KMS-11 (cell line): ENCODE results near the gene CHD9.

Experiments
- H2AFZ ChIP-seq: fragments of 200-600 bp; sonication (generic); 2 replicates; pipeline ENCODE4 v1.6.1; 2016; ENCODE audit warnings: antibody characterized with exemption, mixed run types, low read depth
- H3K27ac ChIP-seq: fragments of 200-600 bp; sonication (generic); 2 replicates; pipeline ENCODE4 v1.6.1; 2016; ENCODE audit warnings: mild to moderate bottlenecking, mixed run types
- H3K27me3 ChIP-seq: fragments of 200-600 bp; sonication (generic); 2 replicates; pipeline ENCODE4 v1.6.1; 2017; ENCODE audit warnings: mild to moderate bottlenecking, low read depth, mixed run types, moderate library complexity; ENCODE audit not compliant: insufficient read depth
- H3K36me3 ChIP-seq: fragments of 200-600 bp; sonication (generic); 2 replicates; pipeline ENCODE4 v1.6.1; 2017; ENCODE audit warnings: mild to moderate bottlenecking, mixed run types; ENCODE audit not compliant: insufficient read depth
- H3K4me1 ChIP-seq: fragments of 200-600 bp; sonication (generic); 2 replicates; pipeline ENCODE4 v1.6.1; 2016; ENCODE audit warnings: mild to moderate bottlenecking, low read depth, mixed run types; ENCODE audit not compliant: poor library complexity, severe bottlenecking
- H3K4me2 ChIP-seq: fragments of 200-600 bp; sonication (generic); 2 replicates; pipeline ENCODE4 v1.7.0; 2016; ENCODE audit warnings: mild to moderate bottlenecking, mixed run types
- H3K4me3 ChIP-seq: fragments of 200-600 bp; sonication (generic); IDR thresholded peaks from 2 replicates; pipeline ENCODE4 v1.6.1; 2017; ENCODE audit warnings: low read depth, low read length, mixed read lengths; ENCODE audit not compliant: insufficient read depth
- H3K79me2 ChIP-seq: fragments of 200-600 bp; sonication (generic); 2 replicates; pipeline ENCODE4 v1.6.1; 2016; ENCODE audit warnings: low read depth, mixed run types; ENCODE audit not compliant: insufficient read depth
- H3K9ac ChIP-seq: fragments of 200-600 bp; sonication (generic); 2 replicates; pipeline ENCODE4 v1.6.1; 2016; ENCODE audit warnings: mild to moderate bottlenecking, mixed run types
- H4K20me1 ChIP-seq: fragments of 200-600 bp; sonication (generic); 2 replicates; pipeline ENCODE4 v1.6.1; 2016; ENCODE audit warnings: mild to moderate bottlenecking, mixed run types; ENCODE audit not compliant: insufficient read depth
- TF ChIP-seq, protein P1 (sequence below): fragments of 200-600 bp; sonication (generic); conservative IDR thresholded peaks from 2 replicates; pipeline ENCODE4 v1.6.1; 2017; ENCODE audit warnings: low read depth, mild to moderate bottlenecking, antibody characterized with exemption, low read length, moderate library complexity, mixed read lengths

CHD9 gene

DNA sequence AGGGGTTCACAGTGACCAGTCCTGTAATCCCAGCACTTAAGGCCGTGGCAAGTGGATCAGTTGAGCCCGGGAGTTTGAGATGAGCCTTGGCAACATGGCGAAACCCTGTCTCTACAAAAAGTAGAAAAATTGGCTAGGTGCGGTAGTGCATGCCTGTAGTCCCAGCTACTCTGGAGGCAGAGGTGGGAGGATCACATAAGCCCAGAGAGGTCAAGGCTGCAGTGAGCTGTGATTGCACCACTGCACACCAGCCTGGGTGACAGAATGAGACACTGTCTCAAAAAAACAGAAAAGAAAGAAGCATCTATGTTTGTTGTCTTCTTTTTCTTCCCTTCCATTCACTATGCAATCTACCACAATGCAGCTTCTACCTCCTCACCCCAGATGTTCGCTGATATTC lies 227.5 kb downstream of the CHD9 start:
- H2AFZ ChIP-seq, result no peak overlapping the region
- no peak overlapping the region for H3K27ac ChIP-seq
- TF ChIP-seq, protein P1, sequence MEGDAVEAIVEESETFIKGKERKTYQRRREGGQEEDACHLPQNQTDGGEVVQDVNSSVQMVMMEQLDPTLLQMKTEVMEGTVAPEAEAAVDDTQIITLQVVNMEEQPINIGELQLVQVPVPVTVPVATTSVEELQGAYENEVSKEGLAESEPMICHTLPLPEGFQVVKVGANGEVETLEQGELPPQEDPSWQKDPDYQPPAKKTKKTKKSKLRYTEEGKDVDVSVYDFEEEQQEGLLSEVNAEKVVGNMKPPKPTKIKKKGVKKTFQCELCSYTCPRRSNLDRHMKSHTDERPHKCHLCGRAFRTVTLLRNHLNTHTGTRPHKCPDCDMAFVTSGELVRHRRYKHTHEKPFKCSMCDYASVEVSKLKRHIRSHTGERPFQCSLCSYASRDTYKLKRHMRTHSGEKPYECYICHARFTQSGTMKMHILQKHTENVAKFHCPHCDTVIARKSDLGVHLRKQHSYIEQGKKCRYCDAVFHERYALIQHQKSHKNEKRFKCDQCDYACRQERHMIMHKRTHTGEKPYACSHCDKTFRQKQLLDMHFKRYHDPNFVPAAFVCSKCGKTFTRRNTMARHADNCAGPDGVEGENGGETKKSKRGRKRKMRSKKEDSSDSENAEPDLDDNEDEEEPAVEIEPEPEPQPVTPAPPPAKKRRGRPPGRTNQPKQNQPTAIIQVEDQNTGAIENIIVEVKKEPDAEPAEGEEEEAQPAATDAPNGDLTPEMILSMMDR, result no peak
- H4K20me1 ChIP-seq, result no peaks in the 10 kb centered on the region
- no peak overlapping the region for H3K4me2 ChIP-seq
- H3K27me3 ChIP-seq, result no peaks in the 10 kb centered on the region
- no peak overlapping the region for H3K9ac ChIP-seq
- H3K79me2 ChIP-seq, result no peaks in the 10 kb centered on the region
- H3K36me3 ChIP-seq, result no peaks in the 10 kb centered on the region
- H3K4me3 ChIP-seq, result no peak overlapping the region
- H3K4me1 ChIP-seq, result no peaks in the 10 kb centered on the region

DNA sequence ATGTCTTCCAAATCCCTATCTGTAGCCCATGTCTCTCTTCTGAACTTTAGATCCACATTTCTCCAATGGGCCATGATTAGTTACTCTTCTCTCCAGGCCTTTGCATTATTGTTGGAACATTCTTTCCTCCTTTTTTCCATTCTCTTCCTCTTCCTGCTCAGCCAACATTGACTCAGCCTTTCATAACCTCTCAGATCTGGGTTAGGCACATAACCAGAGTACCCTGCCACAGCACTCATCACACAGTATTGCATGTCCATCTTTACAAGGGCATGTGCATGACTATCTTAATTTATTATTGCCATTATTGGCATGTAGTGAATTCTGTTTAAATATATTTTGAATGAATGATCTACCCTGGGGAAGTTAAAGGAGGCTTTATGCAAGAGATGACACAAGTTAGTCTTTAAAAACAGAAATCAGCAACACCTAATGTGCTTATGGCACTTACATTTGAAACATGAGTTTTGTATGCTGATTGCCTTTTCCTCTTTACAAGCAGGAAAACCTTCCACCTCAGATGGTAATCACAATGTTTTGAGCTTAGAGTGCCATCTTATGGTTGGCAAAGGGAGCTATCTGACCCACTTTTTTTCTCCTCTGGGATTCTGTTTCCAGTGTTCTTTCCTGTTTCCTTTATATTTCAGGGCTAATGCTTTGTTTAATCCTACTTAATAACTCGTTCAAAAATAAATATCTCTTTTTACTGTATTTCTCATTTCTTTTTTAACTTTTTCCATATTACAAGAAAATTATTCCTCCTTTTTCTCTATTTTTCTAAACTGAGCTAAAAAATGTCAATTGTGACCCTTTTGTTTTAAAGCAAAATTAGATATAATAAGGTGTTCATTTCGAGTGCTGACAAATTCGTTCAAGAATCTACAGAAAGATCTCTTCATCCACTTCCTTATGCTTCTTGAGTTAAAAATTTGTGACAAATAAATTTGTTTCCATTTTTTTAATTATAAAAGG lies 228.5 kb downstream of the CHD9 start:
- Histone ChIP-seq H2AFZ (no peak overlapping the region), H3K4me2 (no peak overlapping the region), H3K9ac (no peak overlapping the region), H3K27me3 (no peaks in the 10 kb centered on the region), H3K4me3 (no peak overlapping the region), H3K27ac (no peak overlapping the region), H3K79me2 (no peaks in the 10 kb centered on the region), H3K4me1 (no peaks in the 10 kb centered on the region), H4K20me1 (no peaks in the 10 kb centered on the region), H3K36me3 (no peaks in the 10 kb centered on the region)
- TF ChIP-seq, protein P1, result peak; percentile 61

- Histone ChIP-seq H3K4me2 (no peak overlapping the region), H3K79me2 (no peaks in the 10 kb centered on the region), H3K9ac (no peak overlapping the region), H3K27me3 (no peaks in the 10 kb centered on the region), H3K36me3 (no peaks in the 10 kb centered on the region), H3K4me1 (no peaks in the 10 kb centered on the region), H3K4me3 (no peak overlapping the region), H3K27ac (no peak overlapping the region), H4K20me1 (no peaks in the 10 kb centered on the region), H2AFZ (no peak overlapping the region)
- TF ChIP-seq, protein P1, result no peak
Observed at GRCh38 chr16:53285236-53285635, 230.4 kb downstream of the CHD9 start.

GRCh38 chr16:53290520-53290919 lies 235.7 kb downstream of the CHD9 start:
- no peak overlapping the region for H3K27ac ChIP-seq
- H3K79me2 ChIP-seq, result no peaks in the 10 kb centered on the region
- no peak overlapping the region for H3K9ac ChIP-seq
- no peak overlapping the region for H3K4me2 ChIP-seq
- no peak overlapping the region for H3K4me3 ChIP-seq
- no peaks in the 10 kb centered on the region for H4K20me1 ChIP-seq
- H3K27me3 ChIP-seq, result no peaks in the 10 kb centered on the region
- no peaks in the 10 kb centered on the region for H3K4me1 ChIP-seq
- no peaks in the 10 kb centered on the region for H3K36me3 ChIP-seq
- H2AFZ ChIP-seq, result no peak overlapping the region
- TF ChIP-seq, protein P1, result no peak
